IPS-20b (cell line): Measurements from ENCODE around the gene SPINK4.

Source experiments
- H3K27ac ChIP-seq: one replicate; pipeline ENCODE4 v1.5.1; 2013; ENCODE audit warnings: low read length
- H3K27me3 ChIP-seq: 2 replicates; pipeline ENCODE4 v1.6.1; 2013; ENCODE audit warnings: mild to moderate bottlenecking, low read length, inconsistent platforms; ENCODE audit not compliant: insufficient read depth
- H3K36me3 ChIP-seq: 2 replicates; pipeline ENCODE4 v1.6.1; 2013; ENCODE audit warnings: low read depth, mild to moderate bottlenecking, inconsistent platforms, low read length, moderate library complexity; ENCODE audit not compliant: insufficient read depth
- H3K4me1 ChIP-seq: 2 replicates; pipeline ENCODE4 v1.6.1; 2013; ENCODE audit warnings: mild to moderate bottlenecking, control low read depth, inconsistent platforms, low read length, moderate library complexity; ENCODE audit not compliant: insufficient read depth
- H3K4me3 ChIP-seq: 2 replicates; pipeline ENCODE4 v1.5.1; 2013; ENCODE audit warnings: mild to moderate bottlenecking, low read length, inconsistent platforms
- H3K9ac ChIP-seq: 2 replicates; pipeline ENCODE4 v1.6.1; 2013; ENCODE audit warnings: low read depth, mild to moderate bottlenecking, inconsistent platforms, low read length, moderate library complexity
- H3K9me3 ChIP-seq: 2 replicates; pipeline ENCODE4 v1.6.1; 2013; ENCODE audit warnings: mild to moderate bottlenecking, low read depth, low read length, inconsistent platforms; ENCODE audit not compliant: insufficient read depth

Gene SPINK4

GRCh38 chr9:33288235-33288634 lies 48.3 kb downstream of the SPINK4 start:
- Histone ChIP-seq H3K4me3 (no peak overlapping the region), H3K27me3 (no peaks in the 10 kb centered on the region), H3K36me3 (peaks cover 13% of the 10 kb centered on the region), H3K27ac (no peak overlapping the region), H3K4me1 (no peaks in the 10 kb centered on the region), H3K9ac (no peak overlapping the region), H3K9me3 (no peaks in the 10 kb centered on the region)

GRCh38 chr9:33288828-33289483 lies 49.0 kb downstream of the SPINK4 start:
- Histone ChIP-seq H3K4me1 (no peaks in the 10 kb centered on the region), H3K9ac (peak overlapping the region; percentile 99; the same call in 1 of the 2 replicates), H3K27me3 (no peaks in the 10 kb centered on the region), H3K27ac (peak overlapping the region; percentile 31), H3K9me3 (no peaks in the 10 kb centered on the region), H3K36me3 (peaks cover 19% of the 10 kb centered on the region), H3K4me3 (no peak overlapping the region)

GRCh38 chr9:33289496-33289895 lies 49.5 kb downstream of the SPINK4 start:
- peaks cover 25% of the 10 kb centered on the region for H3K36me3 ChIP-seq
- H3K27me3 ChIP-seq: no peaks in the 10 kb centered on the region
- no peaks in the 10 kb centered on the region for H3K9me3 ChIP-seq
- peak overlapping the region; percentile 90 for H3K27ac ChIP-seq
- H3K4me3 ChIP-seq: peak overlapping the region; percentile 97; the same call in 1 of the 2 replicates
- no peaks in the 10 kb centered on the region for H3K4me1 ChIP-seq
- peak overlapping the region; percentile 99; the same call in 1 of the 2 replicates for H3K9ac ChIP-seq

- H3K4me3 ChIP-seq: peak overlapping the region; percentile 97
- peak overlapping the region; percentile 90 for H3K27ac ChIP-seq
- no peaks in the 10 kb centered on the region for H3K9me3 ChIP-seq
- H3K36me3 ChIP-seq: peaks cover 28% of the 10 kb centered on the region
- no peaks in the 10 kb centered on the region for H3K4me1 ChIP-seq
- peak overlapping the region; percentile 99 for H3K9ac ChIP-seq
- H3K27me3 ChIP-seq: no peaks in the 10 kb centered on the region
Measured at GRCh38 chr9:33289936-33290246, 49.9 kb downstream of the SPINK4 start.

GRCh38 chr9:33290247-33291030 lies 50.5 kb downstream of the SPINK4 start, which contains the start of gene NFX1:
NFX1 (plus strand) TSS chr9:33290516; CDS start chr9:33290573, 57 bp downstream.
- no peaks in the 10 kb centered on the region for H3K4me1 ChIP-seq
- no peaks in the 10 kb centered on the region for H3K27me3 ChIP-seq
- H3K4me3 ChIP-seq: peak within 1 kb of the TSS; percentile 97
- H3K27ac ChIP-seq: peak within 1 kb of the TSS; percentile 90
- H3K9me3 ChIP-seq: no peaks in the 10 kb centered on the region
- peak within 1 kb of the TSS; percentile 99 for H3K9ac ChIP-seq
- H3K36me3 ChIP-seq: peaks cover 34% of the 10 kb centered on the region

- H3K4me1 ChIP-seq: no peaks in the 10 kb centered on the region
- H3K36me3 ChIP-seq: peaks cover 40% of the 10 kb centered on the region
- peak overlapping the region; percentile 90 for H3K27ac ChIP-seq
- no peaks in the 10 kb centered on the region for H3K9me3 ChIP-seq
- peak overlapping the region; percentile 99; the same call in 1 of the 2 replicates for H3K9ac ChIP-seq
- H3K4me3 ChIP-seq: peak overlapping the region; percentile 97
- H3K27me3 ChIP-seq: no peaks in the 10 kb centered on the region
Measured at GRCh38 chr9:33291031-33291397, 51.0 kb downstream of the SPINK4 start.

GRCh38 chr9:33291901-33292300 lies 51.9 kb downstream of the SPINK4 start:
- no peaks in the 10 kb centered on the region for H3K9me3 ChIP-seq
- H3K4me1 ChIP-seq: no peaks in the 10 kb centered on the region
- no peak overlapping the region for H3K27ac ChIP-seq
- H3K36me3 ChIP-seq: peaks cover 49% of the 10 kb centered on the region
- H3K27me3 ChIP-seq: no peaks in the 10 kb centered on the region
- no peak overlapping the region for H3K9ac ChIP-seq
- no peak overlapping the region for H3K4me3 ChIP-seq

- H3K27me3 ChIP-seq: no peaks in the 10 kb centered on the region
- H3K4me1 ChIP-seq: no peaks in the 10 kb centered on the region
- H3K36me3 ChIP-seq: peaks cover 67% of the 10 kb centered on the region
- H3K27ac ChIP-seq: no peak overlapping the region
- H3K9ac ChIP-seq: no peak overlapping the region
- H3K4me3 ChIP-seq: no peak overlapping the region
- H3K9me3 ChIP-seq: no peaks in the 10 kb centered on the region
Measured at GRCh38 chr9:33293782-33294181, 53.8 kb downstream of the SPINK4 start.

- Histone ChIP-seq H3K27ac (no peak overlapping the region), H3K4me3 (no peak overlapping the region), H3K27me3 (no peaks in the 10 kb centered on the region), H3K9me3 (no peaks in the 10 kb centered on the region), H3K4me1 (no peaks in the 10 kb centered on the region), H3K9ac (no peak overlapping the region), H3K36me3 (peaks cover 78% of the 10 kb centered on the region)
Measured at GRCh38 chr9:33294670-33295432, 54.9 kb downstream of the SPINK4 start.

- no peak overlapping the region for H3K9ac ChIP-seq
Measured at GRCh38 chr9:33295571-33295970, 55.6 kb downstream of the SPINK4 start.

GRCh38 chr9:33297432-33297831 lies 57.5 kb downstream of the SPINK4 start:
- Histone ChIP-seq H3K27ac (no peak overlapping the region), H3K9ac (no peak overlapping the region), H3K9me3 (no peaks in the 10 kb centered on the region), H3K4me3 (no peak overlapping the region), H3K36me3 (peaks cover 98% of the 10 kb centered on the region), H3K4me1 (no peaks in the 10 kb centered on the region), H3K27me3 (no peaks in the 10 kb centered on the region)

More at GRCh38 chr9:33295571-33295970, 55.6 kb downstream of the SPINK4 start:
- Histone ChIP-seq H3K4me1 (no peaks in the 10 kb centered on the region), H3K27ac (no peak overlapping the region), H3K9me3 (no peaks in the 10 kb centered on the region), H3K4me3 (no peak overlapping the region), H3K36me3 (peaks cover 84% of the 10 kb centered on the region), H3K27me3 (no peaks in the 10 kb centered on the region)
